SJSA1 (cell line): ENCODE measurements around the gene SEL1L2. TPM values are rescaled to one million over a fixed set of nuclear protein-coding genes. Genes with fewer than 3 reads are reported as not detected.

Experiments used
- DNase-seq, 2 experiments: peaks; one replicate each; pipeline ENCODE4 v3.0.0-alpha.2; 2015 to 2020; ENCODE audit warnings: low spot score in 2 of 2, low read depth in 1 of 2
- H3K27ac ChIP-seq: fragments of 250-450 bp; sonication (Bioruptor Pico); 2 replicates; pipeline ENCODE4 v1.5.1; 2020; ENCODE audit warnings: mild to moderate bottlenecking, moderate library complexity
- H3K27me3 ChIP-seq: fragments of 250-450 bp; sonication (Bioruptor Pico); replicated peaks from 2 replicates; pipeline ENCODE4 v1.5.1; 2020; ENCODE audit warnings: mild to moderate bottlenecking, moderate library complexity
- H3K36me3 ChIP-seq: fragments of 250-450 bp; sonication (Bioruptor Pico); 2 replicates; pipeline ENCODE4 v1.5.1; 2020; ENCODE audit warnings: mild to moderate bottlenecking
- H3K4me1 ChIP-seq: fragments of 250-450 bp; sonication (Bioruptor Pico); replicated peaks from 2 replicates; pipeline ENCODE4 v1.6.1; 2021; ENCODE audit warnings: mild to moderate bottlenecking
- H3K4me3 ChIP-seq: fragments of 250-450 bp; sonication (Bioruptor Pico); 2 replicates; pipeline ENCODE4 v1.5.1; 2020; ENCODE audit warnings: mild to moderate bottlenecking
- H3K9me3 ChIP-seq: fragments of 250-450 bp; sonication (Bioruptor Pico); replicated peaks from 2 replicates; pipeline ENCODE4 v1.5.1; 2020; ENCODE audit warnings: mild to moderate bottlenecking
- total RNA-seq: library from RNA; depleted of rRNA; stranded (reverse); fragments of >200 nt; shearing (Covaris generic); gene quantifications from 2 replicates; pipeline ENCODE4 v1.2.3, GENCODE V29; 2014

Gene SEL1L2
- total RNA-seq, 1 experiment from 2014 or later: not detected

DNA sequence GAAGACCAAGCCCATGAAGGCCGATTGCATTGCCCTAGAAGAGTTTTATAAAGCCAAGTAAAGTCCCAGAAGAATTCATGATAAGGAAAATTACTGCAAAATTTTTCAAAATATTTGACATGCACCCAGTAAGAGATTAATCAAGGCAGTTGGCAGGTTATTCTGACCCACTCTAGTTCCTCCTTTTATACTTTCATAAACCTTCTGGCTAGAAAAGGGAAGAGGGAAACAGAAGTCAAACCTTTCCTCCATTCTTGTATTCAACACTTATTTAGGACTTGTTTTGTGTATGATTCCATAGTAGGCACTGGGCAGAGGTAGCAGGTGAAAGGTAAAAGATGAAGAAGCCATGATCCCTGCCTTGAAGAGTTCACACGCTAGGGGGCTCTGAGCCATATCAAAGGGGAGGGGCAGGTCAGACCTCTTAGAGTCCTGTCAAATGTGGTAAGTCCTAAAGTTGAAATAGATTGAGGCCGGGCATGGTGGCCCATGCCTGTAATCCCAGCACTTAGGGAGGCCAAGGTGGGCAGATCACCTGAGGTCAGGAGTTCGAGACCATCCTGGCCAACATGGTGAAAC, 120.2 kb downstream of the SEL1L2 start:
- DNase-seq: no peak
- H3K4me1 ChIP-seq: no peaks in the 10 kb centered on the region
- H3K9me3 ChIP-seq: no peaks in the 10 kb centered on the region
- H3K36me3 ChIP-seq: no peaks in the 10 kb centered on the region
- H3K4me3 ChIP-seq: no peak overlapping the region
- H3K27me3 ChIP-seq: no peaks in the 10 kb centered on the region
- no peak overlapping the region for H3K27ac ChIP-seq

DNA sequence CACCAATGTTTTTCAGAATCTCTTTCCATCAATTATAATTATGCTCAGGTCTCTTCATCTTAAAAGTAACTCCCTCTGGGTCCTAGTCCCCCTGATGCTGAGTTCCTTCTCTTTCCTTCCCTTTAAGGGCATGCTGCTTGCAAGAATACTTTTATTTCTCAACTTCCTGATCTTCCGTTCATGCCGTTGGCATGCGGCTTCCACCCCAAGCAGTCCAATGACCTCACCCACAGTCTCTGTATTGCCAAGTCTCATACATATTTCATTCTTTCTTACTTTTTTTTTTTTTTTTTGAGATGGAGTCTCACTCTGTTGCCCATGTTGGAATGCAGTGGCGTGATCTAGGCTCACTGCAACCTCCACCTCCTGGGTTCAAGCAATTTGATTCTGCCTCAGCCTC, 122.1 kb downstream of the SEL1L2 start:
- DNase-seq: no peak
- H3K27me3 ChIP-seq: no peaks in the 10 kb centered on the region
- H3K36me3 ChIP-seq: no peaks in the 10 kb centered on the region
- no peaks in the 10 kb centered on the region for H3K9me3 ChIP-seq
- H3K4me1 ChIP-seq: no peaks in the 10 kb centered on the region
- no peak overlapping the region for H3K27ac ChIP-seq
- no peak overlapping the region for H3K4me3 ChIP-seq

DNA sequence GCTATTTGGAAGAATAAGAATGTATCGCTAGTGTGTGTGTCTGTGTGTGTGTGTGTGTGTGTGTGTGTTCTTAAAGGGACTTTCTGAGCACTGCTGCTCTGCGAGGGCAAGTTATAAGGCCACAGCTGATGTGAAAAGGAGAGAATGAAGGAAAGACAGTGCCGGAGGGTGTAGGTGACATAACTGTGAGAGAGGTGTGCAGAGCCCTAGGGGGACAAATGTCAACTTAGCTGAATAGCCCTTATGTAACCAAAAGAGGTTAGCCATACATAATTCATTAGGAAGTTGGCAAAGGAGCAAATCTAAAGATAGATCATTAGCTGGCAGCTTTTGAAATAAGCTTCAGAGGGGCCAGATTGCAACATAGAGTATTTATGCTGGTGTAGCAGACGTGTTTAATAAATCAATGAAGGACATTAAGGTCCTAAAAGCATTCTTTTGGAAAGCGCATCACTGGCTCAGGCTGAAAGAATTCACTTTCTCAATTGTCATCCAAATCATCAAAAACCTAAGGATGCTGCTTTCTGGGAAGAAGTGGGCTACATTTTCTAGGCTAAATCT, 124.5 kb downstream of the SEL1L2 start:
- Histone ChIP-seq H3K4me1 (no peaks in the 10 kb centered on the region), H3K27ac (no peak overlapping the region), H3K27me3 (no peaks in the 10 kb centered on the region), H3K4me3 (no peak overlapping the region), H3K9me3 (no peaks in the 10 kb centered on the region), H3K36me3 (no peaks in the 10 kb centered on the region)
- DNase-seq: no peak

DNA sequence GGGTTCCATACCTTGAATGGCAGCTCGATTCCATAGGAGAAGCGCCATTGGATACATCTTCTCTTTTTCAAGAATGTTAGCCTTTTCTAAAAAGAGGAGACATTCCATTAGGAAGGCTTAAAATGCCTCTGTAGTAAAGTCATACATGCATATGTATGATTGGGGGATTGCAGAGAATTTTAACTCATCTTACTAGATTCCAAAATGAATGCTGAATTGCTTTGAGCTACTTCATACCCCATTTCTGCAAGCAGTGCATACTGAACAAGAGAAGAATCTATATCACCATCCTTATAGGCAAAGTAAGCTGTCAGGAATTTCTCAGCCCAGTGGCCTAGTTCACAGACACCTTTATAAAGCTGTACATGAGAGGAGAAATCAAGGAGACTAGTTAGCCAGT, 125.3 kb downstream of the SEL1L2 start:
- Histone ChIP-seq H3K9me3 (no peaks in the 10 kb centered on the region), H3K4me1 (no peaks in the 10 kb centered on the region), H3K4me3 (no peak overlapping the region), H3K36me3 (no peaks in the 10 kb centered on the region), H3K27me3 (no peaks in the 10 kb centered on the region), H3K27ac (no peak overlapping the region)
- no peak for DNase-seq

DNA sequence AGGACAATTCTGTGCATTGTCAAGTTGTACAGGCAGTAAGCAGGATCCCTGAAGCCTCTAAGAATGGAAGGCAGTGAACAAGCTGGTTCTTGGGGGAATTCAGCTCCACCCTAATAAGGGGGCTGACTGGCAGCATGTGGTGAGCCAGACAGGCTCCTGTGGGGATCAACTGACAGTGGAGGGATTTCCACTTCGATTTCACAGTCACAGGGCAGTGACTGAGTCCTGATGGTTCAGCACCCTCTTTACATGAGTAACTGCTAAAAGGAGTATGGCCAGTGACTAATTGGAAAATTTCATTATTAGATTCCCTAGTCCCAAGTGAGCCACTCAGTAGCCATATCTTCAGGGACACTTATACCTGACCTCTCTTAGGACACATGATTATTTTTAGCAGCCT, 127.2 kb downstream of the SEL1L2 start:
- no peak for DNase-seq
- Histone ChIP-seq H3K27ac (no peak overlapping the region), H3K9me3 (no peaks in the 10 kb centered on the region), H3K27me3 (no peaks in the 10 kb centered on the region), H3K4me1 (no peaks in the 10 kb centered on the region), H3K36me3 (no peaks in the 10 kb centered on the region), H3K4me3 (no peak overlapping the region)

DNA sequence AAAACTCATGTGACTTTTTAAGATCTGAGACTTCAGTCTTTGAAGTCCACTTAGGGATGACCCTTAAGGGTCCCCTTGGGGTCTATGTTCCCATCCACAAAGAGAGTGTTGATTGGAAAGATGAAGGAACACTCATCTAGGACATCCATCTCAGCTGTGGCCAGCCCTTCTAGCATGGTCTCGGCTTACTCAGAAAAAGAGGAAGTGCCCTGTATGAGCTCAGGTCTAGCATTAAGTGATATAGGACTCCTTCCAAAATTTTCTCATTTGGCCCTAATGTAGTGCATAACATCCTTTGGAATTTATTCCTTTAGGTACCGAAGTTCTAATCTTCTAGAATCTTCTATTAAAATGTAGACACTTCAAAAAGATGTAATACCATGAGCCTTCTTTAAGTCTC, 128.2 kb downstream of the SEL1L2 start:
- no peak for DNase-seq
- Histone ChIP-seq H3K4me1 (no peaks in the 10 kb centered on the region), H3K36me3 (no peaks in the 10 kb centered on the region), H3K27me3 (no peaks in the 10 kb centered on the region), H3K27ac (no peak overlapping the region), H3K4me3 (no peak overlapping the region), H3K9me3 (no peaks in the 10 kb centered on the region)

DNA sequence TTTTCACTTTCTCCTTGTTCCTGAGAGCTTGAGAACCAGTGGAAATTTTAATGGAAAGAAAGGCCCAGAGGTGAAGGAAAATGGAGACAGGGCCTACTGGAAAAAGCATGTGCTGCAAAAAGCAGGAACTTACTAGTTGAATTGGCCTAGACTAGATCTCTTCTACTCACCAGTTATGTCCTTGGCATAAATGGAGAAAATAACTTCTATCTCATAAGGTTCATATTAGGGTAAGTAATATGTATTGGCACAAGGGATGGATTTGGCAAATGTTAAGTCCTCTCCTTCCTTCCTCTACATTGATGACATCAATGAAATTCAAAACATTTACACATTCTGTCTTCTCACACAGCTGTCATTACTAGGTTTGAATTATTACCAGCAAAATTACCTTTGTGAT, 131.5 kb downstream of the SEL1L2 start:
- Histone ChIP-seq H3K27me3 (no peaks in the 10 kb centered on the region), H3K27ac (no peak overlapping the region), H3K9me3 (no peaks in the 10 kb centered on the region), H3K36me3 (no peaks in the 10 kb centered on the region), H3K4me1 (no peaks in the 10 kb centered on the region), H3K4me3 (no peak overlapping the region)
- DNase-seq: no peak

DNA sequence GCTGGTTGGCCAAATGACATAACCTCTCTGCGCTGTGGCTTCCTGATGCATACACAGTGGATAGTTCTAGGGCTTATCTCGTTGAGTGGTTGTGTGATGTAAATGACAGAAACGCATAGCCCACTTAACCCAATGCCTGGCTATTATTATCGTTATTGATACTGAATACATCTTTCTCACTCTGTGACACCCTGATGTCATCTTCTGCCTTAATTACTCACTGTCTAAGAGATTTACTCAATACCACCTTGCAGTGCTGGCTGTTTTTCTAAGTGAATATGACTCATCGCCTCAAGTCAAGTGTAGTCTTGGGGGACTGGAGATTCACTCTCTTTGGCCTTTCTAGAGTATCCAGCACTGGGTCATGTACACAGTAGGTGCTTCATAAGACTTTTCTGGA, 132.0 kb downstream of the SEL1L2 start:
- Histone ChIP-seq H3K4me3 (no peak overlapping the region), H3K27ac (no peak overlapping the region), H3K27me3 (no peaks in the 10 kb centered on the region), H3K4me1 (no peaks in the 10 kb centered on the region), H3K9me3 (no peaks in the 10 kb centered on the region), H3K36me3 (no peaks in the 10 kb centered on the region)
- no peak for DNase-seq

DNA sequence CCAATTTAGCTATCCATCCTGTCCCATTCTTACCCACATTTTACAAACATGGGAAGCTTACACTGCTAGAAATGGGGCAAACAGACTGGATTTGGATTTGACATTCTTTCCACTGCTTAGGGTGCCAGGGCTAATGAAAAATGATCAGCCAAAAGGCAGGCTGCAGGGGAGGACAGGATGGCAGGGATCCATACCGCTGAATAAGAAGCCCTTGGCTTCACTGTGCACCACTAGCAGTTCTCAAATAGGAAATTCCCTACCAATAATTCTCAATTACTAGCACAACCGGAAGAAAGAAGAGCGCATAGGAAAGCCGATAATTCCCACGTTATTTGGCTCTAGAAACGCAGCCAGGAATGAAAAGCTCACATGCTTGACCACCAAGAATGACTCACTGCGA, 132.5 kb downstream of the SEL1L2 start:
- no peak overlapping the region for H3K27ac ChIP-seq
- no peaks in the 10 kb centered on the region for H3K27me3 ChIP-seq
- no peak overlapping the region for H3K4me3 ChIP-seq
- no peaks in the 10 kb centered on the region for H3K9me3 ChIP-seq
- H3K36me3 ChIP-seq: no peaks in the 10 kb centered on the region
- no peak for DNase-seq
- no peaks in the 10 kb centered on the region for H3K4me1 ChIP-seq

DNA sequence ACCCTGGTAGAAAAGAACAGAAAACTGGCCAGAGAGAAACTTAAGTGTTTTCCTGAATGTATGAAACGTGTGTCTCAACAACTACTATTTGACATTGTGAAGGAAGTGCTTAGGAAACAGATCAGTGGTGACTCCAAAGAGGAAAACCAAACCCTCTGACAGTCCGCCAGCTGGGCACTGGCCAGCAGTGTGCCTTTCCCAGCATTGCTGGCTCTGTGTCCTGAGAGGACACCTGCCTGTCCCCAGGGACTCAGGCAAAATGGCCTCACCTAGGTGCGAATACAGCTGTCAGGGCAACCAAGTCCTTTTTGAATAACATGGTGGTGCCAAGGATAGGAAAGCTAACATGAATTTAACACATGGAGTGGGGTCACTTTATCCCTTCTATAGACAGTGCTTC, 133.1 kb downstream of the SEL1L2 start:
- DNase-seq: no peak
- Histone ChIP-seq H3K9me3 (no peaks in the 10 kb centered on the region), H3K4me1 (no peaks in the 10 kb centered on the region), H3K4me3 (no peak overlapping the region), H3K27ac (no peak overlapping the region), H3K27me3 (no peaks in the 10 kb centered on the region), H3K36me3 (no peaks in the 10 kb centered on the region)

DNA sequence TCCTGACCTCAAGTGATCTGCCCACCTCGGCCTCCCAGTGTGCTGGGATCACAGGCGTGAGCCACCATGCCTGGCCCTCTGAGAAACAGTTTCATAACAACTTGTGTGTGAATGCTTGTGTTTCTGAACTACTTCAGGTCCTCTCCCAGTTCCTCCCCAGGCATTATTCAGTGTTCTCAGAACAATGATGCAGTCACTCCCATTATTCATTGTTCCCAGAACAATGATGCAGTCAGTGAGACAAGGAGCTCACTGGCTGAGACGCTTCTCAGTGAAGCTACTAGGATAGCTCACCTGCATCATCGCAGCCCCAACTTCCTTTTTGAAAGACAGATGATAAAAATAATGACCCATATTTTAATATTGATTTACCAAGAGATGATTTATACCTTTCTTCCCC, 134.1 kb downstream of the SEL1L2 start:
- no peaks in the 10 kb centered on the region for H3K36me3 ChIP-seq
- H3K4me1 ChIP-seq: no peaks in the 10 kb centered on the region
- no peaks in the 10 kb centered on the region for H3K27me3 ChIP-seq
- DNase-seq: no peak
- no peak overlapping the region for H3K4me3 ChIP-seq
- no peaks in the 10 kb centered on the region for H3K9me3 ChIP-seq
- no peak overlapping the region for H3K27ac ChIP-seq

DNA sequence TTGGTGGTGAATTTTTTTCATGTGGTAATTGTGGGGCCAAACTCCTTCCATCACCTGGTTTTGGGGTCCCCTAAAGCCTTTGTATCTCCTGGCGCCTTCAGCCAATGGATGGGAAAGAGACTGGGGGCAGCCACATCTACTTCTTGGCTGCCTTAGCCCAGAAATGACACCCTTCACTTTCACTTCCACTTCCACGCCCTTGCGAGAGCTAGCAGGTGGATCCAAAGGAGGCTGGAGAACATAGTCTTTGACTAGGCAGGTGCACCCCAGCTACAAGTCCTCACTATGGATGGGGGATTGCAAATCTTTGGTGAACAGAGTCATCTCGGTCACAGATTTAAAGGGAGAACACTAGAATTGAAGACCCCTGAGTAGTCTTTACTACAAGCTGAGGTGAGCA, 134.8 kb downstream of the SEL1L2 start:
- DNase-seq: no peak
- H3K27ac ChIP-seq: no peak overlapping the region
- no peaks in the 10 kb centered on the region for H3K27me3 ChIP-seq
- no peaks in the 10 kb centered on the region for H3K4me1 ChIP-seq
- H3K4me3 ChIP-seq: no peak overlapping the region
- no peaks in the 10 kb centered on the region for H3K36me3 ChIP-seq
- no peaks in the 10 kb centered on the region for H3K9me3 ChIP-seq

DNA sequence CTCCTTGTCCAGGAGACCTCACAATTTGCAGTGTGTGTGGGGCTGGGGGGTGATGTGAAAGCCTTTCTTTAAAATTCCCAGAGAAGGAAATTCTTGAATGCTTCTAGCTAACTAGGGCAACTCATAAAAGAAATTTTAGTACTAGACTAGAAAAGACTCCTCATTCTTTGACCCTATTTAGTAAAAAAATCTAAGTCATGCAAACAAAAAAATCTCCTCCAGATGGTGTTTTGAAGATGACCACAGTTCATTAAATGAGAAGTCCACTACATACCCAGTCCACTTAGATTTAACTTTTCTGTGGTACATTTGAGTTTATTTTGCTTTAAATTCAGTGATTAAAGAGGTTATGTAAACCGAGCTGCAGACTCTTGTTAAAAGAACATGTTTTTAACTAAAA, 138.1 kb downstream of the SEL1L2 start:
- Histone ChIP-seq H3K27ac (no peak overlapping the region), H3K27me3 (no peaks in the 10 kb centered on the region), H3K4me1 (no peaks in the 10 kb centered on the region), H3K4me3 (no peak overlapping the region), H3K9me3 (no peaks in the 10 kb centered on the region), H3K36me3 (no peaks in the 10 kb centered on the region)
- no peak for DNase-seq

DNA sequence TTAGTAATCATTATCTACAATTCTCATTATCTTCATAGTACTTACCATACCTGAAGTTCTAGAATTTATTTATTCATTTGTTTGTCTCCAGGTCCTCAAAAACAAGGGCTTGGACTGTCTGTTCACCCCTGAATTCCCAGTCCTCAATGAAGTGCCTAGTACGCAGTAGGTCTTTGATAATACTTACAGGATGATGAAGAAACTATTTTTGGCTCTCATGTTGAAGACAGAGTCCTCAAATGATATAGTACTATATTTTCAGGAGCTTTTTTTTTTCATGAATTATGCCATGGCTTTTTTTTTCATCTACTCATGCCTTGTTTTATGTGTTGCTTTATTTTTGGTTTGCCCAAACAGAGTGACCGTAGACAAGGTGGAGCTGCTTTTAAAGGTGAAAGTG, 139.1 kb downstream of the SEL1L2 start:
- no peaks in the 10 kb centered on the region for H3K36me3 ChIP-seq
- no peak for DNase-seq
- H3K4me1 ChIP-seq: no peaks in the 10 kb centered on the region
- no peaks in the 10 kb centered on the region for H3K27me3 ChIP-seq
- H3K27ac ChIP-seq: no peak overlapping the region
- no peak overlapping the region for H3K4me3 ChIP-seq
- no peaks in the 10 kb centered on the region for H3K9me3 ChIP-seq

DNA sequence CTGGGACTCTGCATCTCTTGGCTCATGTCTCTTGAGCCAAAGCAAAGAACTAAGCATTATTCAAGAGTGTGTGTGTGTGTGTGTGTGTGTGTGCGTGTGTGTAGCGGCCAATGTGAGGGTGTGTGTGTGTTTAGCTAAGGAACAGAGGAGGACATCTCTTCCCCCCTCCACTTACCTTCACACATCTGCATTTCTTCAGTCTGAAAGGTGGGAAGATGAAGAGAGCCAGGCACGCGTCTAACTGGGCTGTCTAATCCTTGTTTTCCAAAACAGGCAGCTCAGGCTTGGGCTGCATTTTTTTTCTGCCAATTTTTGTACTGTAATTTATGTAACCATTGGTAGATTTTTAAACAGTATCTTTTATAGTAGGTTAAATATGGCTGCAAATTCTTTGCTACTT, 146.1 kb downstream of the SEL1L2 start:
- Histone ChIP-seq H3K27me3 (no peaks in the 10 kb centered on the region), H3K36me3 (no peaks in the 10 kb centered on the region), H3K27ac (no peak overlapping the region), H3K4me1 (no peaks in the 10 kb centered on the region), H3K9me3 (no peaks in the 10 kb centered on the region), H3K4me3 (no peak overlapping the region)
- DNase-seq: no peak
